Head of caudate nucleus (tissue), 42 donors: ENCODE results near the gene NLRP1.

Experiments
- DNase-seq, 42 donors: peaks; one replicate each; pipeline versions ENCODE4 v3.0.0 to v3.0.0-alpha.2; 2020 to 2021; ENCODE audit warnings: mixed read lengths in 7 of 42
- intact Hi-C: fragments of 100-400 bp; cut with DNase I; formaldehyde crosslinking; loops from one replicate; pipeline ENCODE4 v1.15.0; 2022

The NLRP1 gene

DNA sequence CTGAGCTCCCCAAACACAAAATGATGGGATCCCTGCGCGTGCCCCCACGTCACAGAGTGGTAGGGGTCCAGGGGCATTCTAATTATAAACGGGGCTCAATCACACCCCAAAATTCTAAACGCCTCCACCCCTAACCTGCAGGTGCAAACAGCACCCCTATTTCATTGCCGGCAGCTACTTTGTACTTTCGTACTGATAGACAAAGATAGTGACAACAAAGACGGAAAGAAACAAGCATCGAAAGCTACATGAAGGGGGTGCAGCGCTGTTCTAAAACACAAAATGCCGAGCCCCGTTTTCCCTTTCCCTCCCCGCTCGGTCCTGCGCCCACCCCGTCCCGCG lies 84.1 kb downstream of the NLRP1 start:
- DNase-seq, result peak in 1 of 42 donors; percentile 39
- intact Hi-C loops, result no loop called here

DNA sequence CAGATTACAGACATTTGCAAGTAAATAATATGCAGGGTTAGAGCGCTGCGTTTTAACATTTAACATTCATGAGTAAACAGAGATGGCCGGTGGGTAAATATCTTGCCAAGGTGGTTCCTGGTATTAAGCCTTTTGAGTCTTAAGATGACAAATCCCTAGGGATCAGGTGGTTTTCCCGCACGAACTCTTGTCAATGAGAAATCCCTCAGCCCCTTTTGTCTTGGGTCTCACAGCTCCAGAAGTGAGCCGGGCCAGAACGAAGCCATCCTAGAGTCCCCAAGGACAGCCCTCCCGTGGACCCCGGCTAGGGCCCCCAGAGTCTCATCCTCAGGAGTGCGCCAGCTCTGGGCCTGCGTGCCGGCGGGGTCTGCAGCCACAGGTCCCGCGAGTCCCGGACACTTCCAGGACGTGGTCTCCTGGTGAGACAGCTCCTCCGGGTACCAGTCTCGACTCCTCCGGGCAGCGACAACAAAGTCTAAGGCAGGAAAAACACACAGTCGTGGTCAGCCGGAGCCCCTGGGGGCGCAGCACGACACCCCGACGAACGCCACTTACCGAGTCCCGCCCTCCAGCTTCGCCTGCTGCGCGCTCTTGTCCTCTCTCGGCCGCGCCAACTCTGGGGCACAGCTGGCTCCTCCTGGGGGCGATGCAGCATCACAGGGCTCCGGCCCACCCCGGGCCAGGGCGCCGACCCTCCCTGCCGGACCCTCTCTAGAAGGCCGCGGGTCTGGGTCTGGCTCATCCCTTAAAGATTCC lies 84.7 kb downstream of the NLRP1 start:
- peak in 40 of 42 donors; percentile 29 to 77 (median 55) for DNase-seq
- intact Hi-C loops, result no loop called here

DNA sequence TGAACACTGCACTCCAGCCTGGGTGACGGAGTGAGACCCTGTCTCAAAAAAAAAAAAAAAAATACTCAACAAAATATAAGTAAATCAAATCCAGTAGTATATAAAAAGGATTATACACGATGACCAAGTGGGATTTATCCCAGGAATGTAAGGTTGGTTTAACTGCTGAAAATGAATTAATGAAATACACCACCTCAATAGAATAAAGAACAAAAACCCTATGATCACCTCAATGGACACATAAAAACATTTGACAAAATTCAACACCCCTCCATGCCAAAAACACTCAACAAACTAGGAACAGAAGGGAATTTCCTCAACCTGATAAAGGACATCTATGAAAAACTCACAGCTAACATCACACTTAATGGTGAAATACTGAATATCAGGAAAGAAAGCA lies 91.3 kb downstream of the NLRP1 start:
- DNase-seq, result no peak
- intact Hi-C loops, result no loop called here

DNA sequence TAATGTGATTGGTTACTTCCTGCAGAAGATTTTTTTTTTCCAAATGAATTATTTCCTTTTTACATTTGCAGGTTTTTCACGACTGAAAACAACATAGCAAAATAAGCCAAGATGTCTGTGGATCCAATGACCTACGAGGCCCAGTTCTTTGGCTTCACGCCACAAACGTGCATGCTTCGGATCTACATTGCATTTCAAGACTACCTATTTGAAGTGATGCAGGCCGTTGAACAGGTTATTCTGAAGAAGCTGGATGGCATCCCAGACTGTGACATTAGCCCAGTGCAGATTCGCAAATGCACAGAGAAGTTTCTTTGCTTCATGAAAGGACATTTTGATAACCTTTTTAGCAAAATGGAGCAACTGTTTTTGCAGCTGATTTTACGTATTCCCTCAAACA lies 95.6 kb downstream of the NLRP1 start:
- intact Hi-C loops, result no loop called here

DNA sequence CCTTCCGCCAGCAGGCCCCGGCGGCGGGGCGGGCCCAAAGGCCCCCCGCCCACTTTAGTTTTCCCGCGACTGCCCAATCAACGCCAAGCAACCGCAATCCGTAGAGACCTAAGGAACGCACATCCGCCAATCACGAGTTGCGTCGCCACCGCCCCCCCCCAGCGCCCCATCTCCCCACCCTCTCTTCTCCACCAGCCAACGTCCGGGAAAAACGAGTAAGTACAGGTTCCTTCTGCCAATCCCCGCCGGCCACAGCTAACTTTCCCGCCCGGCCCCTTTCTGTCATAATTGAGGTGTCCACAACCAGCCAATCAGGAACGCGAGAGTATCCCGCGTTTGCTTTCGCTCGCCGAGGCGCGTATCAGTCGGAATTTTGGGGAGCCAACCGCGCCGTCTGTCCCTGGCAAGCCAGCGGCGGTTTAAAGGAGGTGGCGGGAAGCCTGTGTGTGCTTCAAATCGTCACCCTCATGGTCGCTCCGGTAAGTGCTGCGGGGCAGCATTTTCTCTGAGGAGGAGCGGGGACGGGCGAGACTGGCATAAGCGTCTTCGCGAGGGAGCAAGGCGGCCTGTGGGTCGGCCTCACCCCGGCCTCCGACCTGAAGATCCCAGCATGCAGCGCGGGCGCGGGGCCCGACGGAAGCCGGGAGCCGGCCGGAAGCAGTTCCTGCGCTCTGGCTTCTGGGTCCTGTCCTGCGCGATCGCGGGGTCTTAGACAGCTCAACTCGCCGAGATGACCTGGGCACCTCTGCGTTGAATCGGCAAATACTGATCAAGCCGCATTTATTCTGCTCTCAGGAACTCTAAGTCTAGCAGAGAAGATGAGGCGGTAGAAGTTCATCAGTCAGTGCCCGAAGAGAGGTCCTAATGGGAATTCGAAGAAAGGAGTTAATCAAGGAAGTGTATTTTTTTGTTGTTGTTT lies 97.8 kb downstream of the NLRP1 start, which contains the start of gene MIS12:
TSS of gene MIS12 (plus strand) at position 361 of the 919 bp plus-strand sequence. CDS start 2,297 bp downstream, outside the sequence.
- peak; percentile 93 to 100 (median 98) for DNase-seq
- intact Hi-C loops, result loop anchor here (2.0 kb wide), 1 partner anchor 18 kb away; the partner anchor contains the start of gene DHX33

More for the DNA sequence above, 95.6 kb downstream of the NLRP1 start:
- no peak for DNase-seq

DNA sequence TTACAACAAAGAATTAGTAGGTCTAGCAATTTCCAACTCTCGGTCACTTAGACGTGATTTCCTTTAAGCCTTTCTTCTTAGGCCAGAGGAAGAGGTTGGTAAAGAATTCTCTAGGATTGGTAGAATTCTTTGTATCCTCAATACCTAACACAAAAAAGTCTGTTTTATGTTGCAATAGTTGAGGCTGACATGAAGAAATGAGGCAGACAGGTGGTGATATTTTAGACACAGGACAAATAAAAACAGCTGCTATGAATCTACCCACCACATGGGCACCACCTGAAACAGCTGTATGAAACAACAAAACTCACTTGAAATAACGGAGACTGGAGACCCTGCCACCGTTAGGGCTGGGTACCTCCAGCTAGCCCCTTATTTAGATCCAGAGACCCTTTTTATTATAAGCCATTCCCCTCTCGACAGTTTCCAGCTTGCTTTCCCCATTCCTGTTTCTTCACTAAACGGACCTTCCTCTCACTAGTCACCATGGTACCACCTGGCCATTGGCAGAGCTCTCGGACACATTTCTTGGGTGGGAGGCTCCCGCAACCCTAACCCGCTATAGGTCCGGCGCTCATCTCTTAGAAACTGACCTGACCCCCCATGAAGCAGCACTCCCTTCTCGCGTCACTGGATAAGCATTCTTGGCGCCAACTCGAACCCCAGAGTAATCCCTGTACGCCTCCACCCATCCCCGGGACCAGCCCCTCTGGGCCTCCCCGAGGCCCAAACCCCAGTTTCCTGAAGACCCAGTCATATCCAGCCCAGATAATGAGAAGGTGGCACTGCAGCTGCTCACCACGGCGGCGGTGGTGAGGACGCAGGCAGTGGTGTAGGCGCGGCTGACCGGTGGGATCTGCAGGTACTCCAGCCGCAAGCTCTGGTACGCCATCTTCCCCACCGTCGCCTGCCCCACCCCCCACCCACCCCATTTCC lies 98.8 kb downstream of the NLRP1 start, which contains the start of gene DERL2:
TSS of gene DERL2 (minus strand) at position 909 of the 936 bp plus-strand sequence. CDS start at position 892, 17 bp downstream.
- intact Hi-C loops, result loop anchor here (2.0 kb wide), 1 partner anchor 17 kb away; the partner anchor contains the start of gene DHX33
- peak in 2 of 42 donors; percentile 17 to 47 for DNase-seq

DNA sequence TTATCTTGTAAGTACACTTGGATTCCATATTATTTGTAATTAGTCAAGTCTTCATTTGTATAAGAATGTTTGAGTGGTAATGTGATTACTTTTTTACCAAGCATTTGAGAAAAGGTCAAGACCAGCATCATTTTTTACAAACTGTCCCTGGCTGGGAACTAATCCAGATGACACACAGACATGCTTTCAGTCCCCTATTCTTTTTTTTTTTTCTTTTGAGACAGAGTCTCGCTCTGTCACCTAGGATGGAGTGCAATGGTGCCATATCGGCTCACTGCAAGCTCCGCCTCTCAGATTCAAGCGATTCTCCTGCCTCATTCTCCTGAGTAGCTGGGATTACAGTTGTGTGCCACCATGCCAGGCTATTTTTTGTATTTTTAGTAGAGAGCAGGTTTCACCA lies 102.9 kb downstream of the NLRP1 start:
- no peak for DNase-seq
- intact Hi-C loops, result no loop called here

DNA sequence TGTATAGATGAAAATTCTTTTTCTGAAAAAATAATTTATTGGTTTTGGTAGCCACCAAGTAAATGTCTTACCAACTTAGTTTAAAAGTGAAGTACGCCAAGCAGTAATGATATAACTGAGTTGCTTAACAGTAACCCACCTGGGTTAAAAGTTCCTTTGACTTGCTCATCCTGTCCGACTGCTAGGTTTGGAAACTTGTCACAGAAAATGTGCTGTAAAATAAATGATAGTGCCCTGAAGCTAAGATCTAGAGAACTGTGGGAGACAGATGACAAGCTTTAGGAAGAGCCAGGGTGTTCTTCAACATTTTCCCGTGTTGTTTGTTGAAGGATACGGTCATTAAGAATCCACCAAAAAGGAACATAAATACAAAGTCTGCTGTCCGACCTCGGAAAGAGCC lies 103.3 kb downstream of the NLRP1 start:
- intact Hi-C loops, result no loop called here
- DNase-seq, result no peak

DNA sequence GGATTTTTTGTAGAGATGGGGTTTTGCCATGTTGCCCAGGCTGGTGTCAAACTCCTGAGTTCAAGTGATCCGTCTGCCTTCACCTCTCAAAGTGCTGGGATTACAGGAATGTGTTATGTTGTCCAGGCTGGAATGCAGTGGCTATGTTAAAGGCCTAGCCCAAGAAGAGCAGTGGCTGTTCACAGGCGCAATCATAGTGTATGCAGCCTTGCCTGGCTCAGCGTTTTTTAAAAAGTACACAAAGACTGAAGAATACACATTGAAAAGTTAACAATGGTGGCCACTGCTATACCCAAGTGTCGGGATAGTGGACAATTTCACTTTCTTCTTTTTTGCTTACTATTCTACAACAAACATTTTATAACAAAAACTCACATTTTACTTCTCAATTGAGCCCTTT lies 105.3 kb downstream of the NLRP1 start:
- intact Hi-C loops, result no loop called here
- DNase-seq, result no peak

DNA sequence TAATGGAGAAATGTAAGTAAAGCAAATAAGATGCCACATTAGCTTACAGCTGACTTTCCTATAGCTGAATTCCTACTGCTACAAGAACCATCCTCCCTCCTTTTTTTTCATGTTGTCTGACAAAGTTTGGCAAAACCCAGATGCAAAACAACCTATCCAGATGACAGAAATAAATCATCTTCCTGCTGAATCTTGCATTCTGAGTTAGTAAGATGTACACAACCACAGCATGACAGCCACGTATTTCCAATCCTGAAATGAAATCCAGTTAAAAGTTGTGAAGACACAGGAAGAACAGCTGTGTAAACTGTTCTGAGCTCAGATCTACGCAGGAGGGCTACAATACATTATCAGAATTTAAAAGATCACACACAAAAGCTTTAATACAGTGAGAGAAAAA lies 110.4 kb downstream of the NLRP1 start:
- intact Hi-C loops, result no loop called here
- no peak for DNase-seq

DNA sequence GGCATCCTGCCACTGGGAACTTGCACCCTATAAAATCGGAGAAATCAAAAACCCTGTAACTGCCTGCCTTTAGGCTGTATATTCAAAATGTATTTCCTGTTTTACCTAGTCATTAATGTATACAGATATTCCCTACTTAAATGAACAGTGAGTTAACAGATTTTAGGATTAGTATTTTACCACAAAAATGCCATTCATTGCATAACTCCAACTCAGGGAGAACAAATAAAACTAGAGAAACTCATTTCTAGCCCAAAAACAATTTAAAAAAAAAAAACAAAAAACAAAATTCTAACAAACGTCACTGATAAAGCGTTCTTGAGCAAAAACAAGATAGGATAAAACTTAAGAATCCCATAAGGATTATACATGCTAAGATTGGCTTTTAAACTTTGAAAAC lies 111.8 kb downstream of the NLRP1 start:
- intact Hi-C loops, result no loop called here
- DNase-seq, result no peak

DNA sequence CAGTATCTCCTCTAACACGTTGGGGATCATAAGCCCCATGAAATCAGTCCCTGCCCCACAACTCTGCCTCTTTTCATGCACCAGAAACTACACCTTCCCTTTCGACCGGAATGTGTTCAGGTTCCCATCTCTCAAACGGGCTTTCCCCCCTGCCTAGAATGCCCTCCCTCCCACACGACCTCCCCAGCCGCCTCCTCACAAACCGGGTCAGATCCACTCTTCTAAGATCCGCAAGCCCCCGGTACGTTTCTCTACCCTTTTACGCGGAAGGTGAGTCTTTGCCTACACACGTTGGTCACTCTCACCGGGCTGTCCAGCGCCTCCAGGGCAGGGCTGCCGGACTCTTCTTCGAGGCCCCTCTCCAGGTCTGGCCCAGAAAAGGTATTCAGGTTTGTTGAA lies 116.2 kb downstream of the NLRP1 start:
- intact Hi-C loops, result loop anchor here (2.0 kb wide), 2 partner anchors 19 to 29 kb away; partner anchors contain the start of genes C1QBP, DERL2 and MIS12
- peak in 4 of 42 donors; percentile 1 to 46 (median 21) for DNase-seq

DNA sequence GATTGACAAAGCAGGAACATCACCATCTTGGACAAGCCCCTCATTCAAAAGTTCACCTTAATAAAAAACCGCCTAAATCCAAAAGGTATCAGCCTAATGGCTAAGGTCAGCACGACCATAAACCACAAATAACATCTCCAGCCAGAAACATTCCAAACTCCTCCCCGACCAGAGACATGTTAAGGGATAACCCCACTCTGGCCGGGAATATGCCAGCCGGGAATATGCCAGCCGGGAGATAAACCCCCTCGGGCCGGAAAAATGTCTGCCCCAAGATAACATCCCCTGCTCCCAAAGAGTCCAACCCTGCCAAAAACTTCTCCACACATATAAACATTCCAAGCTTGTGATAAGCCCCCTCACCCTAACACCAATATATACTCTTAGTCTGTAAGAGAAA lies 116.9 kb downstream of the NLRP1 start:
- no peak for DNase-seq
- intact Hi-C loops, result no loop called here

DNA sequence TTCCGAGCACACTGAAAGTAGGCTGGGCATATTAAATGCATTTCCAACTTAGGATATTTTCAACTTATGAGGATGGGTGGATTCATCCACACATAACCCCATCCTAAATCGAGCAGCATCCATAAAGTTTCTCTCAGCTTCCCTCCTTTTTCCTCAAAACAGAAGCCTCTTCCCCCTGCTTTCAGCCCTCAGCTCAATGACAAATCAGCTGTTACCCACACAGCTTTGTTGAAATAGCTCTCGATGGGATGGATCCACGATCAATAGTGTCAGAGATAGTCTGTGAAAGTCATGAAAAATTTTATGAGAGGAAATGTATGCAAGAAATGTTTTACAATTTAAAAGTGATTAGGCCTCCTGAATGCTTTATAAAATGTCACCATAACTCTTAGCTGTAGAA lies 118.0 kb downstream of the NLRP1 start:
- intact Hi-C loops, result no loop called here
- no peak for DNase-seq

DNA sequence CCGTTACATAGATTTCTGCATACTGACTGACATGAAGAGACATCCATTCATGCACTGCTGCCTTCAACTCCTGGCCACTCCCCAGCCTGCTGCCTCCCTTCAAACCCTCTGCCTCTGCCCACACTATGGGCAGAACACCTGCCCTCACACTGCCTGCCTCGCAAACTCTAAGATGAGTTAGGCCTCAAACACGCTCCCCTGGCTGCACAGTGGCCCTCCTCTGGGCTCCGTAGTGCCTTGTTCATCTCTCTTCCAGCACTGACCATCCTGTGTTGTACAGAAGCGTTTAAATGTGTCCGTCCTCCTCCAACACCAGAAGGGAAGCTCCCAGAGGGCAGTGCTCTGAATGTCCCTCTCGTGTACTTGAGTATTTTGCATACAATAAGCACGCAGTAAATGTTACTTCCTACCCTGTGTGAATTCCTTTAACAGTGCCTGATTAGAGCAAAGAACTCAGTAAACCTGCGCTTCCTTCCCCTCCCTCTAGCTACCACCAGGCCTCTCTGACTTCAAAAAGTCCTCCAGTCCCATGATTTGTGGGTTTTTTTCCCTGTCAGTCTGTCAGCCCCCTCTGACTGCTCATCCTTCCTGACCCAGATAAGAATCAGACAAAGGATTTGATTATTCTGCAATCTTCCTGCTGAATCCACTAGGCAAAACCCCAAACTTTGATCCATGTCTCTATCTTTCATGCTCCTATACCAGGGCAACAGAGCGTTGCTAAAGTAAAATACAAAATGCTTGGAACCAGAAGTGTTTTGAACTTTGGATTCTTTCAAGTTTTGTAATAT lies 119.4 kb downstream of the NLRP1 start:
- DNase-seq, result no peak
- intact Hi-C loops, result no loop called here
